GM21576 (cell line): ENCODE measurements around the gene ZNF680.
"Not testable (repeated sequence)": the region's sequence is repeated elsewhere in the genome, so short reads cannot be mapped to it uniquely, and the experiment has no call there.

Source experiments
- ATAC-seq: cut with Tn5 transposase; IDR thresholded peaks from one replicate; pipeline ENCODE4 v1.9.1; 2021; ENCODE audit warnings: mild to moderate bottlenecking, moderate library complexity; ENCODE audit not compliant: unreplicated experiment

Gene ZNF680

GRCh38 chr7:64562626-64563278 lies at the start of gene ZNF680:
Gene ZNF680 (minus strand): TSS chr7:64563071. CDS start chr7:64562954, 117 bp downstream.
- peak; percentile 99 for ATAC-seq

- no peak for ATAC-seq
Measured at GRCh38 chr7:64612452-64612851, 49.6 kb upstream of the ZNF680 start.

GRCh38 chr7:64611717-64612116 lies 48.8 kb upstream of the ZNF680 start:
- ATAC-seq, result no peak

GRCh38 chr7:64610997-64611396 lies 48.1 kb upstream of the ZNF680 start:
- no peak for ATAC-seq

- no peak for ATAC-seq
Measured at GRCh38 chr7:64608116-64608910, 45.4 kb upstream of the ZNF680 start.

GRCh38 chr7:64606385-64606784 lies 43.5 kb upstream of the ZNF680 start:
- no peak for ATAC-seq

- no peak for ATAC-seq
Measured at GRCh38 chr7:64603271-64603670, 40.4 kb upstream of the ZNF680 start.

- no peak for ATAC-seq
Measured at GRCh38 chr7:64602518-64602917, 39.6 kb upstream of the ZNF680 start.

GRCh38 chr7:64602086-64602485 lies 39.2 kb upstream of the ZNF680 start:
- no peak for ATAC-seq

GRCh38 chr7:64599359-64599758 lies 36.5 kb upstream of the ZNF680 start:
- ATAC-seq, result no peak

- no peak for ATAC-seq
Measured at GRCh38 chr7:64590971-64591370, 28.1 kb upstream of the ZNF680 start.

- no peak for ATAC-seq
Measured at GRCh38 chr7:64581926-64582894, 19.3 kb upstream of the ZNF680 start.

- no peak for ATAC-seq
Measured at GRCh38 chr7:64581391-64581790, 18.5 kb upstream of the ZNF680 start.

- no peak for ATAC-seq
Measured at GRCh38 chr7:64574540-64575099, 11.7 kb upstream of the ZNF680 start.

- ATAC-seq, result not testable (repeated sequence)
Measured at GRCh38 chr7:64570284-64570605, 7.4 kb upstream of the ZNF680 start.

- ATAC-seq, result not testable (repeated sequence)
Measured at GRCh38 chr7:64569372-64570283, 6.8 kb upstream of the ZNF680 start.

GRCh38 chr7:64562256-64562625 lies 630 bp downstream of the ZNF680 start:
- ATAC-seq, result no peak

GRCh38 chr7:64559206-64559605 lies 3.7 kb downstream of the ZNF680 start:
- no peak for ATAC-seq

- no peak for ATAC-seq
Measured at GRCh38 chr7:64558781-64559180, 4.1 kb downstream of the ZNF680 start.

- no peak for ATAC-seq
Measured at GRCh38 chr7:64558323-64558705, 4.6 kb downstream of the ZNF680 start.
